Brain pericyte (primary cell): Measurements from ENCODE around the gene RASA1.

Experiments
- DNase-seq: peaks from one replicate; pipeline ENCODE4 v3.0.0-alpha.2; 2012; ENCODE audit warnings: low read depth, low spot score

Gene RASA1

GRCh38 chr5:87403899-87404298 is 136.2 kb downstream of the RASA1 start:
- no peak for DNase-seq

- DNase-seq: no peak
Observed at GRCh38 chr5:87404359-87404758, 136.7 kb downstream of the RASA1 start.

- no peak for DNase-seq
Observed at GRCh38 chr5:87405472-87406155, 137.9 kb downstream of the RASA1 start.

GRCh38 chr5:87408204-87408603 is 140.5 kb downstream of the RASA1 start:
- no peak for DNase-seq

- DNase-seq: no peak
Observed at GRCh38 chr5:87410931-87411330, 143.2 kb downstream of the RASA1 start.

- DNase-seq: no peak
Observed at GRCh38 chr5:87411586-87411972, 143.9 kb downstream of the RASA1 start.

GRCh38 chr5:87411973-87412629 is 144.4 kb downstream of the RASA1 start:
- no peak for DNase-seq

GRCh38 chr5:87412630-87413342 is 145.1 kb downstream of the RASA1 start, which contains the start of gene CCNH:
Gene CCNH (minus strand): TSS chr5:87412930. CDS start chr5:87412794, 136 bp downstream.
- peak; percentile 94 for DNase-seq

GRCh38 chr5:87413343-87413645 is 145.6 kb downstream of the RASA1 start:
- no peak for DNase-seq

GRCh38 chr5:87418506-87418905 is 150.8 kb downstream of the RASA1 start:
- DNase-seq: no peak

GRCh38 chr5:87421307-87421706 is 153.6 kb downstream of the RASA1 start:
- DNase-seq: no peak

- DNase-seq: no peak
Observed at GRCh38 chr5:87423755-87424154, 156.1 kb downstream of the RASA1 start.

- no peak for DNase-seq
Observed at GRCh38 chr5:87430863-87431457, 163.3 kb downstream of the RASA1 start.

GRCh38 chr5:87432460-87432859 is 164.8 kb downstream of the RASA1 start:
- no peak for DNase-seq

- no peak for DNase-seq
Observed at GRCh38 chr5:87433945-87434344, 166.3 kb downstream of the RASA1 start.

GRCh38 chr5:87434461-87434860 is 166.8 kb downstream of the RASA1 start:
- DNase-seq: no peak

- DNase-seq: no peak
Observed at GRCh38 chr5:87435144-87435694, 167.5 kb downstream of the RASA1 start.

GRCh38 chr5:87437724-87438123 is 170.0 kb downstream of the RASA1 start:
- DNase-seq: no peak

- DNase-seq: no peak
Observed at GRCh38 chr5:87438231-87438630, 170.5 kb downstream of the RASA1 start.
